Stomach (tissue), 9 donors: ENCODE results near the gene TBCD. TPM values are rescaled to one million over a fixed set of nuclear protein-coding genes. Genes with fewer than 3 reads are reported as not detected.

Source experiments
- DNase-seq, 2 donors: peaks; one replicate each; pipeline versions ENCODE4 v3.0.0 to v3.0.0-alpha.2; 2013 to 2019
- H3K27ac ChIP-seq, 5 donors: fragments of 200-600 bp in 4 of 5; sonication (generic) in 4 of 5; one replicate each; pipeline ENCODE4 v1.5.1; 2013 to 2019; ENCODE audit warnings: mild to moderate bottlenecking in 1 of 5, moderate library complexity in 1 of 5
- H3K27me3 ChIP-seq, 3 donors: fragments of 200-600 bp; sonication (generic); one replicate each; pipeline ENCODE4 v1.5.1; 2017 to 2019; ENCODE audit warnings: mixed run types in 1 of 3
- H3K36me3 ChIP-seq, 4 donors: fragments of 200-600 bp; sonication (generic); 1 replicate in 3 of 4; 2 replicates in 1 of 4; pipeline ENCODE4 v1.5.1; 2016 to 2019
- H3K4me1 ChIP-seq, 4 donors: fragments of 200-600 bp; sonication (generic); one replicate each; pipeline ENCODE4 v1.5.1; 2016 to 2019
- H3K4me3 ChIP-seq, 4 donors: fragments of 200-600 bp; sonication (generic) in 3 of 4; one replicate each; pipeline ENCODE4 v1.5.1; 2016 to 2019; ENCODE audit warnings: mild to moderate bottlenecking in 1 of 4
- H3K9me3 ChIP-seq, 4 donors: fragments of 200-600 bp; sonication (generic); one replicate each; pipeline ENCODE4 v1.5.1; 2016 to 2019
- EP300 ChIP-seq: sonication (generic); formaldehyde crosslinking; IDR thresholded peaks from one replicate; pipeline ENCODE4 v1.6.1; 2017; ENCODE audit warnings: antibody characterized with exemption
- POLR2A ChIP-seq, 4 donors: fragments of 450-650 bp; IDR thresholded peaks; one replicate each; pipeline ENCODE4 v1.6.1; 2016; ENCODE audit warnings: antibody characterized with exemption in 4 of 4, control low read depth in 2 of 4, mild to moderate bottlenecking in 1 of 4, moderate library complexity in 1 of 4
- POLR2AphosphoS5 ChIP-seq, 3 donors: sonication (generic); formaldehyde crosslinking; IDR thresholded peaks; one replicate each; pipeline ENCODE4 v1.6.1; 2016; ENCODE audit warnings: antibody characterized with exemption in 3 of 3
- whole genome bisulfite sequencing, 5 donors: extraction: QIAGEN DNeasy Blood & Tissue Kit in 3 of 5; methylation state at CpG; one replicate each; pipeline versions ENCODE4 v1.1.5 to v1.1.7; 2013 to 2018; 5-methylcytosine and 5-hydroxymethylcytosine counted together
- intact Hi-C: fragments of 100-400 bp; cut with DNase I; formaldehyde crosslinking; loops from one replicate; pipeline ENCODE4 v1.15.1; 2023; ENCODE audit warnings: low total_unique reads
- polyA plus RNA-seq, 3 donors: library from polyadenylated mRNA; stranded (reverse); fragments of 200-250 nt; gene quantifications; one replicate each; pipeline ENCODE4 v1.2.3, GENCODE V29; 2013
- total RNA-seq, 5 donors: library from RNA; depleted of rRNA; stranded (reverse); fragments of >200 nt; gene quantifications; one replicate each; pipeline versions ENCODE4 v1.1.0 to v1.2.3, GENCODE V29; 2014 to 2016
- TF ChIP-seq, protein P1 (sequence below), 7 experiments: fragments of 450-650 bp in 4 of 7; fragments of 200-600 bp in 3 of 7; sonication (generic) in 3 of 7; IDR thresholded peaks; one replicate each; pipeline ENCODE4 v1.5.1; 2016 to 2019; ENCODE audit warnings: antibody characterized with exemption in 7 of 7, control low read depth in 2 of 7, mild to moderate bottlenecking in 1 of 7
- donor health status: healthy with polysubstance abuse.
- donor health status: Bipolar disorder and iron deficiency.
- donor health status: healthy.

Gene TBCD
- total and polyA plus RNA-seq, 8 donors: 51.2 to 155 (median 101) TPM

GRCh38 chr17:82805254-82805653 lies 53.4 kb downstream of the TBCD start:
- Histone ChIP-seq H3K4me1 (peaks cover 3 to 17% (median 13%) of the 10 kb centered on the region in 4 donors), H3K36me3 (peaks cover 8 to 60% (median 56%) of the 10 kb centered on the region in 4 donors), H3K27me3 (no peaks in the 10 kb centered on the region), H3K9me3 (no peaks in the 10 kb centered on the region), H3K27ac (peak overlapping the region in 4 of 5 donors; percentile 40 to 81 (median 48)), H3K4me3 (peak overlapping the region in 1 of 4 donors; percentile 9)
- no peak for DNase-seq
- WGBS, 5 donors: 82 to 91% (median 85%) methylated on average over 13 of the region's 13 CpGs
- TF ChIP-seq, protein P1, sequence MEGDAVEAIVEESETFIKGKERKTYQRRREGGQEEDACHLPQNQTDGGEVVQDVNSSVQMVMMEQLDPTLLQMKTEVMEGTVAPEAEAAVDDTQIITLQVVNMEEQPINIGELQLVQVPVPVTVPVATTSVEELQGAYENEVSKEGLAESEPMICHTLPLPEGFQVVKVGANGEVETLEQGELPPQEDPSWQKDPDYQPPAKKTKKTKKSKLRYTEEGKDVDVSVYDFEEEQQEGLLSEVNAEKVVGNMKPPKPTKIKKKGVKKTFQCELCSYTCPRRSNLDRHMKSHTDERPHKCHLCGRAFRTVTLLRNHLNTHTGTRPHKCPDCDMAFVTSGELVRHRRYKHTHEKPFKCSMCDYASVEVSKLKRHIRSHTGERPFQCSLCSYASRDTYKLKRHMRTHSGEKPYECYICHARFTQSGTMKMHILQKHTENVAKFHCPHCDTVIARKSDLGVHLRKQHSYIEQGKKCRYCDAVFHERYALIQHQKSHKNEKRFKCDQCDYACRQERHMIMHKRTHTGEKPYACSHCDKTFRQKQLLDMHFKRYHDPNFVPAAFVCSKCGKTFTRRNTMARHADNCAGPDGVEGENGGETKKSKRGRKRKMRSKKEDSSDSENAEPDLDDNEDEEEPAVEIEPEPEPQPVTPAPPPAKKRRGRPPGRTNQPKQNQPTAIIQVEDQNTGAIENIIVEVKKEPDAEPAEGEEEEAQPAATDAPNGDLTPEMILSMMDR (IDR thresholded peaks at IDR 0.05): no peak
- no peak for TF ChIP-seq EP300
- intact Hi-C loops: no loop called here

GRCh38 chr17:82805823-82806222 lies 54.0 kb downstream of the TBCD start:
- TF ChIP-seq, protein P1 (IDR thresholded peaks at IDR 0.05): no peak
- TF ChIP-seq POLR2AphosphoS5 (IDR thresholded peaks at IDR 0.05) (no peak), EP300 (no peak), POLR2A (IDR thresholded peaks at IDR 0.05) (no peak)
- no peak for DNase-seq
- intact Hi-C loops: no loop called here
- H3K27ac ChIP-seq: peak overlapping the region in 1 of 5 donors; percentile 81
- H3K36me3 ChIP-seq: peaks cover 3 to 60% (median 56%) of the 10 kb centered on the region in 4 donors
- H3K9me3 ChIP-seq: no peaks in the 10 kb centered on the region
- peaks cover 3 to 17% (median 13%) of the 10 kb centered on the region in 4 donors for H3K4me1 ChIP-seq
- 89 to 93% (median 90%) methylated on average over 16 to 19 of the region's 19 CpGs for WGBS, 5 donors
- no peak overlapping the region for H3K4me3 ChIP-seq
- no peaks in the 10 kb centered on the region for H3K27me3 ChIP-seq

DNA sequence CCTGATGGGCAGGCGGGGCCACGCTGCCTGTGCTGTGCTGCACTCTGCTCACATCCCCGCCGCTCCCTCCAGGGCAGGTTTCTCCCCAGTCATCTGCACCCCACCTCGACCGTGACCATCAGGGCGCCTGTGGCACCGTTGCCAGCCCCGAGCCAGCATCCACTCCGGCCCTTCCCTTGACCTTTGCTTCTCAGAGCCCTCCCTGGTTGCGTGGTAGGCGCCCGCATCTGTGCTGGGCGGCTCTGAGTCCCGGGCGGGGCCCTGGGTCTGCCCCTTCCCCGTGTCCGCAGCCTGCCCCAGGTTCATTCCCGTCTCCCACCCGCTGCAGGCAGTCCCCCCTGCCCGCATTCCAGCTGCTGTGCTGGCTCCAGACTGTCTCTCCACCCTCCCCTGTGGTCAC lies 54.8 kb downstream of the TBCD start:
- no peak for TF ChIP-seq POLR2AphosphoS5 (IDR thresholded peaks at IDR 0.05)
- TF ChIP-seq, protein P1 (IDR thresholded peaks at IDR 0.05): no peak
- no peak for TF ChIP-seq POLR2A (IDR thresholded peaks at IDR 0.05)
- no peak for TF ChIP-seq EP300
- Histone ChIP-seq H3K4me1 (peaks cover 3 to 17% (median 13%) of the 10 kb centered on the region in 4 donors), H3K27me3 (no peaks in the 10 kb centered on the region), H3K36me3 (peaks cover 0 to 60% (median 57%) of the 10 kb centered on the region in 4 donors), H3K27ac (peak overlapping the region in 1 of 5 donors; percentile 81), H3K9me3 (no peaks in the 10 kb centered on the region), H3K4me3 (no peak overlapping the region)
- intact Hi-C loops: no loop called here
- WGBS, 5 donors: 88 to 96% (median 92%) methylated on average over 21 of the region's 21 CpGs
- DNase-seq: no peak

DNA sequence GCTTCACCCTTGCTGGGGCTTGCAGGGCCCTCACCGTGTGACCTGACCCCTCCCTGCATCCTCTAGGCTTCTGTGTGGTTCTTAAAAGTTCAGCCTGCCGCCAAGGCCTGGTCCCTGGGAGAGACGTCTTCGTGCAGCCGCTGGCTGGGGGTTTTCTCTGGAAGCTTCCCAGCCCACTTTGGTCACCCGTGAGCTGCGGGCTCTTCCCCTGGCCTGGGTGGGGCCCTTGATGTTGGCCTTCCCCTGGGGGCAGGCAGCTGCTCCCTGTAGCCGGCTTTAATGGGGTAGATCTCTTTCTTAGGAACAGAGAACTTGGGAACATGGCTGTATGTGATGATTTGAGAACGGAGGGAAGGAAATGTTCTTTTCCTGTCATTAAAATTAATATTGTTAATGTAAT lies 55.2 kb downstream of the TBCD start:
- intact Hi-C loops: no loop called here
- 82 to 90% (median 88%) methylated on average over 8 to 9 of the region's 9 CpGs for WGBS, 5 donors

More for the DNA sequence above, 55.2 kb downstream of the TBCD start:
- Histone ChIP-seq H3K36me3 (peaks cover 0 to 62% (median 59%) of the 10 kb centered on the region in 4 donors), H3K27me3 (no peaks in the 10 kb centered on the region), H3K4me1 (peaks cover 3 to 17% (median 13%) of the 10 kb centered on the region in 4 donors), H3K27ac (no peak overlapping the region), H3K9me3 (no peaks in the 10 kb centered on the region), H3K4me3 (no peak overlapping the region)
- DNase-seq: no peak
- no peak for TF ChIP-seq POLR2A (IDR thresholded peaks at IDR 0.05)
- no peak for TF ChIP-seq EP300
- TF ChIP-seq, protein P1 (IDR thresholded peaks at IDR 0.05): no peak
- TF ChIP-seq POLR2AphosphoS5 (IDR thresholded peaks at IDR 0.05): no peak
